Neutrophil (primary cell): ENCODE results near the gene OTC.

Source experiments
- H3K27ac ChIP-seq: fragments of 200-600 bp; sonication (generic); 2 replicates; pipeline ENCODE4 v1.5.1; 2016; ENCODE audit warnings: mild to moderate bottlenecking, moderate library complexity
- H3K27me3 ChIP-seq: fragments of 200-600 bp; sonication (generic); 2 replicates; pipeline ENCODE4 v1.6.0; 2016; ENCODE audit warnings: mild to moderate bottlenecking
- H3K36me3 ChIP-seq: fragments of 200-600 bp; sonication (generic); 2 replicates; pipeline ENCODE4 v1.5.1; 2017
- H3K4me1 ChIP-seq, 2 experiments: fragments of 200-600 bp in 1 of 2; sonication (generic) in 1 of 2; 1 replicate in 1 of 2; 2 replicates in 1 of 2; pipeline versions ENCODE4 v1.5.1 to v1.6.1; 2013 to 2016; ENCODE audit warnings: low read depth in 1 of 2, low read length in 1 of 2, mild to moderate bottlenecking in 1 of 2, moderate library complexity in 1 of 2; ENCODE audit not compliant: control insufficient read depth in 1 of 2, insufficient read depth in 1 of 2
- H3K4me3 ChIP-seq, 2 experiments: fragments of 200-600 bp in 1 of 2; sonication (generic) in 1 of 2; 1 replicate in 1 of 2; 2 replicates in 1 of 2; pipeline ENCODE4 v1.5.1; 2013 to 2016; ENCODE audit warnings: low read depth in 1 of 2, low read length in 1 of 2, mild to moderate bottlenecking in 1 of 2, moderate library complexity in 1 of 2
- H3K9me3 ChIP-seq: fragments of 200-600 bp; sonication (generic); 2 replicates; pipeline ENCODE4 v1.5.1; 2016
- TF ChIP-seq, protein P1 (sequence below): fragments of 200-600 bp; sonication (generic); IDR thresholded peaks from 2 replicates; pipeline ENCODE4 v1.5.1; 2016; ENCODE audit warnings: antibody characterized with exemption

The OTC gene

DNA sequence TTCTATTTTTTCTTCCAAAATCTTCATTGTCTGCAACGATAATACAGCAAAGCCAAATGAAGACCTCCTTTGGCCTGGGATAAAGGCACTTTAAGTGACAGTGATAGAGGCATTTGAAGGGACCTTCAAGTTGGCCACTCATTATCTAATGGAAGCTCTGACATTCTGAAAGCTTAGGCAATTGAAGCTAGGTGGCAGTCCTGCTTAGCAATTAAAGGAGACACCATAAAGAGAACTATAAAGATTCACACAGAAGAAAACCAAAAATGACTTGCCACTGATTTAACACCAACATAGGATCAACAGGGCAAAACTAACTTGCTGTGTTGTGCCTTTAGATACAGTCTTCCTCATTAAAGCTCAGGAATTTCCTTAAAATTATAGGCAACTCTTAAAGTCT is 105.7 kb downstream of the OTC start:
- Histone ChIP-seq H3K4me1 (no peaks in the 10 kb centered on the region), H3K9me3 (no peaks in the 10 kb centered on the region), H3K36me3 (no peaks in the 10 kb centered on the region), H3K4me3 (no peak overlapping the region), H3K27me3 (no peaks in the 10 kb centered on the region), H3K27ac (no peak overlapping the region)
- TF ChIP-seq, protein P1, sequence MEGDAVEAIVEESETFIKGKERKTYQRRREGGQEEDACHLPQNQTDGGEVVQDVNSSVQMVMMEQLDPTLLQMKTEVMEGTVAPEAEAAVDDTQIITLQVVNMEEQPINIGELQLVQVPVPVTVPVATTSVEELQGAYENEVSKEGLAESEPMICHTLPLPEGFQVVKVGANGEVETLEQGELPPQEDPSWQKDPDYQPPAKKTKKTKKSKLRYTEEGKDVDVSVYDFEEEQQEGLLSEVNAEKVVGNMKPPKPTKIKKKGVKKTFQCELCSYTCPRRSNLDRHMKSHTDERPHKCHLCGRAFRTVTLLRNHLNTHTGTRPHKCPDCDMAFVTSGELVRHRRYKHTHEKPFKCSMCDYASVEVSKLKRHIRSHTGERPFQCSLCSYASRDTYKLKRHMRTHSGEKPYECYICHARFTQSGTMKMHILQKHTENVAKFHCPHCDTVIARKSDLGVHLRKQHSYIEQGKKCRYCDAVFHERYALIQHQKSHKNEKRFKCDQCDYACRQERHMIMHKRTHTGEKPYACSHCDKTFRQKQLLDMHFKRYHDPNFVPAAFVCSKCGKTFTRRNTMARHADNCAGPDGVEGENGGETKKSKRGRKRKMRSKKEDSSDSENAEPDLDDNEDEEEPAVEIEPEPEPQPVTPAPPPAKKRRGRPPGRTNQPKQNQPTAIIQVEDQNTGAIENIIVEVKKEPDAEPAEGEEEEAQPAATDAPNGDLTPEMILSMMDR: no peak

DNA sequence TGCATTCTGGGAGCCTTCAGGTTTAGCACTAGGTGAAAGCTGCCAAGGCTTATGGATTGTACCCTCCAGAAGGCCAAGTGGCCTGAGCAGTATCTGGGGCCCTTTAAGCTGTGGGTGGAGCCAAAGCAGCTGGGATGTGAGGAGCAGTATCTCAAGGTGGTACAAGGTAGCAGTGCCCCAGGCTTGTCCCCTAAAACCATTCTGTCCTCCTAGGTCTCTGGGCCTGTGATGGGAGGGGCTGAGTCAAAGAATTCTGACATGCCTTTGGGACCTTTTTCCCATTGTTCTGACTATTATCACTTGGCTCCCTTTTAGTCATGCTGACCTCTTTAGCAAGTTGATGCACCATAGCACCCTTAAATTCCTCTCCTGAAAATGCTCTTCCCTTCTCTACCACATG is 109.9 kb downstream of the OTC start:
- Histone ChIP-seq H3K4me1 (no peaks in the 10 kb centered on the region), H3K27me3 (no peaks in the 10 kb centered on the region), H3K36me3 (no peaks in the 10 kb centered on the region), H3K9me3 (no peaks in the 10 kb centered on the region), H3K4me3 (no peak overlapping the region), H3K27ac (no peak overlapping the region)
- TF ChIP-seq, protein P1: no peak

DNA sequence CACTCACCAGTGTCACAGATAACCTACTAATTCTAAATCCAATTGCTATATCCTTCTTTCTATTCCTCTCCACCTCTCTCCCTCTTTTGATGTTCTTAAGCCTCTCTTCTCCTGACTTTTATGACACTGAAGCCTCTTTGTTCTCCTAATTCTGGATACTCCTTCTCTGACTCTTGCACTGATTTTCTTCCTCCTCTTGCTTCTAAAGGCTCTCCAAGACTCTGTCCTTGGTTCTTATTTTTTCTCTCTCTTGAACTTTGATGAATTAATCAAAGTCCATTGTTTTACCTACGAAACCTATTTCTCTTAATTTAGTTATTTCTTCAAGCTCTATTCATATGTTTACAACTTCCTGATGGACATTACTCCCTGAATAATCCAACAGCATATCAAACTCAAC is 113.3 kb downstream of the OTC start:
- H3K9me3 ChIP-seq: no peaks in the 10 kb centered on the region
- no peaks in the 10 kb centered on the region for H3K27me3 ChIP-seq
- no peaks in the 10 kb centered on the region for H3K4me1 ChIP-seq
- H3K27ac ChIP-seq: no peak overlapping the region
- no peak overlapping the region for H3K4me3 ChIP-seq
- H3K36me3 ChIP-seq: no peaks in the 10 kb centered on the region
- TF ChIP-seq, protein P1: no peak

DNA sequence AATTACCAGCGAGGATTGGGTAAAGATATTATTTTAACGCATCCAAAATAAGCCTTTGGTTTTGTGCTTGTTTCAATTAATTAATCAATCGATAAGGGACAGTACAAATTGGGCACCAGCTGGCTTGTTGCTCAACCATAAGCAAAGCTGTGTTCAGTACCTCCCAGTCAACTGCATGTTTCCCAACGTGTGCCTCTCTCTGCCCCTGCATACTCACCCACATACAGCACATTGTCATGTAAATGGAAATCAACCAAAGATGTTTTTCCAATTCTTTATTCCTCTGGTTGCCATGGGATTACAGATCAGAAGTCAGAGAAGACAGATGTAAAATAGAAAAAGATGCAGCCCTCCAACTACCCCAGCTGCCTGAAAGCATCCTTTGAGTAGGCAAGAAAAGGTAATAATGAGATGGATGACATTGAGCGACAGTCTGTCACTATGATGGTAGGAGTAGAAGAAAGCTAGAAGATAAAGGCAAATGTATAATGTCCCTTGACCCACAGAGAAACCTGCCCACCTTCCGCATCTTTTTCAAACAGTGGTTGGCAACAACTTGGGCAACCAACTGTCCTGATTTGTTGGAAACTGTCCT is 116.3 kb downstream of the OTC start:
- Histone ChIP-seq H3K4me1 (no peaks in the 10 kb centered on the region), H3K9me3 (no peaks in the 10 kb centered on the region), H3K27ac (no peak overlapping the region), H3K36me3 (no peaks in the 10 kb centered on the region), H3K4me3 (no peak overlapping the region), H3K27me3 (no peaks in the 10 kb centered on the region)
- TF ChIP-seq, protein P1: no peak
